ENCODE measurements around the gene PACRG.

The PACRG gene

DNA sequence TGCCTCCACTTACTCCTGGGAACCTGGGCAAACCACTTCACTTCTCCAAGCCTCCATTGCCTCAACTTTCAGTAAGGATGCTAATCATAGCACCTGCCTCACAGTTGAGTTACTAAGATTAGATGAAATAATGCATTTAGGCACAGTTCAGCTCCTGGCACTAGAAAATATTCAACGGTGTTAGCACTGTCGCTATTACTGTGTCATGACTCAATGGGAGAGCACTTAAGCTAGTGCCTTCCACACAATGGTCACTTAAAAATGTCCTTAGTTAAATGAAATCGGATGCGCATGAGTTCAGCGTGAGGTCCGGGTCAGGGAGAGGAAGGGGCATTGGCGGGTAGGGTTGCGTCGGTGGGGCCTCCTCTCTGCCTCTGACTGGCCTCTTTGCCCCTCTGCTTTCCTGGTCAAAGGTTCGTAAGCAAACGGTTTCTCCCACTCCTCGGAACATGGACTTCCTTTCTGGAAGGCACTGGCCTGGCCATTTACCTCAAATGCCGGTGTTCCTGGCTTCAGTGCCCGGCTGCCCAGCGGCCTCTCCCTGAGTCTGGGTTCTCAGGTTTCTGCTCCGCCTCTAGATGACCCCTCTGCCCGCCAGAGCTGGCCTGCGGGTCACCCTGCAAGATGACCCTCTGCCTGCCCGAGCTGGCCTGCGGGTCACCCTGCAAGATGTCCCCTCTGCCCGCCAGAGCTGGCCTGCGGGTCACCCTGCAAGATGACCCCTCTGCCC lies 562.9 kb downstream of the PACRG start:
- TF ChIP-seq, protein P1, sequence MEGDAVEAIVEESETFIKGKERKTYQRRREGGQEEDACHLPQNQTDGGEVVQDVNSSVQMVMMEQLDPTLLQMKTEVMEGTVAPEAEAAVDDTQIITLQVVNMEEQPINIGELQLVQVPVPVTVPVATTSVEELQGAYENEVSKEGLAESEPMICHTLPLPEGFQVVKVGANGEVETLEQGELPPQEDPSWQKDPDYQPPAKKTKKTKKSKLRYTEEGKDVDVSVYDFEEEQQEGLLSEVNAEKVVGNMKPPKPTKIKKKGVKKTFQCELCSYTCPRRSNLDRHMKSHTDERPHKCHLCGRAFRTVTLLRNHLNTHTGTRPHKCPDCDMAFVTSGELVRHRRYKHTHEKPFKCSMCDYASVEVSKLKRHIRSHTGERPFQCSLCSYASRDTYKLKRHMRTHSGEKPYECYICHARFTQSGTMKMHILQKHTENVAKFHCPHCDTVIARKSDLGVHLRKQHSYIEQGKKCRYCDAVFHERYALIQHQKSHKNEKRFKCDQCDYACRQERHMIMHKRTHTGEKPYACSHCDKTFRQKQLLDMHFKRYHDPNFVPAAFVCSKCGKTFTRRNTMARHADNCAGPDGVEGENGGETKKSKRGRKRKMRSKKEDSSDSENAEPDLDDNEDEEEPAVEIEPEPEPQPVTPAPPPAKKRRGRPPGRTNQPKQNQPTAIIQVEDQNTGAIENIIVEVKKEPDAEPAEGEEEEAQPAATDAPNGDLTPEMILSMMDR (IDR thresholded peaks at IDR 0.05; ENCODE audit: extremely low read depth, insufficient read depth, missing control alignments) = no peak
- DNase-seq (ENCODE audit: low spot score) = no peak
- in situ Hi-C loops (cut with MboI; ENCODE audit: low pct_unique_long_range_greater_than_20kb, low sequenced_read_pairs, unreplicated experiment) = no loop called here

DNA sequence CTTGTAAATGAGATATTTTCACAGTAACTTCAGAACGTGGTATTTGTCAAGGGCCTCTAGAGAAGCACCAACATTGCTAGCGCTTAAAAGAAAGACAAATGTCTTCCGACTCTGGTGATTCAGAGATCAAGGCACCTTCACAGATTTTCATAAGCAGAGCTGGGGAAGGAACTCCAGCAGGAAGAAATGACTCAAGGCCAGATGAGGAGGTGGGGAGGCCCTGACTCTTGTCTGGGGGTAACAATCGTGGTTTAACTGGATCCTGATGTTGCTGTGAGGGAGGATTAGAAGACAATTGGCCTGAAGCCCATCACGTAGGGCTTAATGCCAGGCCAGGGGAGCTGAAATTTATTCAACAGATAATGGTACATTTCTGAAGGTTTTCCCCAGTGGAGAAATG lies 563.8 kb downstream of the PACRG start:
- TF ChIP-seq, protein P1 (IDR thresholded peaks at IDR 0.05; ENCODE audit: extremely low read depth, insufficient read depth, missing control alignments) = no peak
- in situ Hi-C loops (cut with MboI; ENCODE audit: low pct_unique_long_range_greater_than_20kb, low sequenced_read_pairs, unreplicated experiment) = no loop called here
- no peak for DNase-seq (ENCODE audit: low spot score)

DNA sequence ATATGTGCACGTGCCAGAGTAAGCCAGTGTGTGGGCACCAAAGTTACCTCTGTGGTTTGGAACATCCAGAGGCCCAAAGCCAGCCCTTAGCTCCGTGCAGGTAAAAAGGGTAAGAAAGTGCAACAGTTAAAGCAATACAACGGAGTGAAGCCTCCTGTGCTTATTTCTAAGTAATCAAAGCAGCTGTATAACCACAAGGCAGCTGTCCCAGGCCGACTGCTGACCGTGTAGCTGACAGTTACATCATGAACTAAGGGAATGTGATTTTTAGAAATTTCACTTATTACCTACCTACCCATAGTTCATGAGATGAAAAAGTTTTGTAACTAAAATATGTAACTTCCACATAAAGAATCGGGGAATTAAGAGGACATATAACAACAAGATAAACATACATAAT lies 565.5 kb downstream of the PACRG start:
- TF ChIP-seq, protein P1 (IDR thresholded peaks at IDR 0.05; ENCODE audit: extremely low read depth, insufficient read depth, missing control alignments) = no peak
- in situ Hi-C loops (cut with MboI; ENCODE audit: low pct_unique_long_range_greater_than_20kb, low sequenced_read_pairs, unreplicated experiment) = no loop called here
- DNase-seq (ENCODE audit: low spot score) = no peak

DNA sequence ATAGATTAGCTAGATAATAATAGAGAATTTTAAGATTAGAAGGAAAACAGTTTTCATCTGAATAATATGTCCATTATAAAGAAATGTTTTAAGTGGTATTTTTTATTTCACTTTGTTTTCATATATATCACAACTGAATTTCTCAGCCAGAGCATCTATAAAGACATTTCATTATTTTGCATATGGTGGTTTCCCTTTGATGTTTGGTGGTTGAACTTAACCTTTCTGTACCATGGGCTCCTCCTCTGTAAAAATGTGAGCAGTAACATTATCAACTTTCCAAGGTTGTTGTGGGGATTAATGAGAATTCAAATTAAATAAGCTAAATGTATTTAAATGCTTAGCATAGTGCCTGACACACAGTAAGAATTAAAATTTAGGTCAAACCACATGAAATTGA lies 567.0 kb downstream of the PACRG start:
- TF ChIP-seq, protein P1 (IDR thresholded peaks at IDR 0.05; ENCODE audit: extremely low read depth, insufficient read depth, missing control alignments) = no peak
- DNase-seq (ENCODE audit: low spot score) = no peak
- in situ Hi-C loops (cut with MboI; ENCODE audit: low pct_unique_long_range_greater_than_20kb, low sequenced_read_pairs, unreplicated experiment) = no loop called here

DNA sequence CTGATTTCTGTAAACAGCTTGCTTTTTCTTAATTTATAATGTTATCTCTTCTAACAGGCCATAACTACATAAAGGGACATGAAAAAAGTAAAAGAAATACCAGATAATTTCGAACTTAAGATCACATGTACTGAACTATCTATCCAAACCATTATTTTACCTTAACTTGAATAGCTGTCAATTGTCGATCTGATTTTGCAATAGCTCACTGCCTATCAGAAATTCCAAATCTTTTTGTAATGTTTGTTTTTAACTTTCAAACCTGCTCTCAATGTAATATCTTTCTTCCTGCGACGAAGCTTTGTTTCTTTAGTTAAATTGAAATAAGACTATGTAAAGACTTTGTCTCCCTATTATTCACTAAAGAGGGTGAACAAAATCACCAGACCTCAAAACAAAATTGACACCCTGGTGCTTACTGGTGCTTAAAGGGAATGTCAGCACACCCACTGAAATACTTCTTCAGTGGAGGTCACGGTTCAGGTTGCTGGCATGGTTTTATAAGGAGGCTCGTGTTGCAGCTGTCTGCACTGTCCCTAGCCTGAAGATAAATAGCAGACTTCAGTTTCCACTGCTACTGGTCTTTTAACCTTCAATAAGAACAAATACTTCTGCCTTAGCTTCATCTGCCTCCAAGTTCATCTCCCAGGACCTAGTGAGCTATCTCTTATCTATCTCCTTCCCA lies 569.2 kb downstream of the PACRG start:
- TF ChIP-seq, protein P1 (IDR thresholded peaks at IDR 0.05; ENCODE audit: extremely low read depth, insufficient read depth, missing control alignments) = no peak
- in situ Hi-C loops (cut with MboI; ENCODE audit: low pct_unique_long_range_greater_than_20kb, low sequenced_read_pairs, unreplicated experiment) = no loop called here
- DNase-seq (ENCODE audit: low spot score) = no peak

DNA sequence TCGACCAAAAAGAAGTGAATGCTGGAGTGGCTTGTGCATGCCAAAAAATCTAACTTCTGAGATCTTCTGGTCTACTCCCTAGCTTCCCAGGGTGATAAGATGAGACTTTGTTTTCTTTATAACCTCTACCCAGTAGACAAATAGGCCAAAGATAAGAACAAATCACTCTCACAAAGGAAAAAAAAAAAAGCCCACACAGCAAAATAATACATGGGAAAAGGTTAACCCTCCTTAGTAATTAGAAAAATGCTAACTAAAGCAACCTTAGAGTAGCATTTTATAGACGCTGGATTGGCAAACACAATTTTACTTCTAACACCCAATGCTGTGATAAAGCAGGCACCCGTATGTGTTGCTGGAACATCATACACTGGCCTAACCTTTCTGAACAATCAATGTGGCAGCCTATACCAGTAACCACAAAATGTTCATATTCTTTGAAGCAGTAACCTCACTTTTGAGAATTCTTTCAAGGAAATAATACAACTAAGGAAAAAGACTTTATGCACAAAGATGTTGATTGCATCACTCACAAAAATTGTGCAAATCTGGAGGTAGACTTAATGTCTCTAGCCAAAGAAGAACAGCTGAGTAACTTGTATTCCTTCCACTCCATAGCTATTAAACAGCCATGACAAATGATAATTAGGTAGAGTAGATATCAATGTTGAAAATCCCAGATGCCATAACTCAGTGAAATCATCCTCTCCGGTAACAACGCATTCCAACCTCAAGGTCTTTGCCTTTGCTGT lies 570.5 kb downstream of the PACRG start:
- DNase-seq (ENCODE audit: low spot score) = no peak
- TF ChIP-seq, protein P1 (IDR thresholded peaks at IDR 0.05; ENCODE audit: extremely low read depth, insufficient read depth, missing control alignments) = no peak
- in situ Hi-C loops (cut with MboI; ENCODE audit: low pct_unique_long_range_greater_than_20kb, low sequenced_read_pairs, unreplicated experiment) = no loop called here

All from GM13977 (cell line).